Ascending aorta (tissue), 2 donors: ENCODE results near the gene TRIM2. TPM values are rescaled to one million over a fixed set of nuclear protein-coding genes. Genes with fewer than 3 reads are reported as not detected.
A peak's percentile ranks its signal among the peaks of the same experiment; 100 is the strongest.

Experiments
- DNase-seq, 2 donors: peaks; one replicate each; pipeline ENCODE4 v3.0.0-alpha.2; 2019; ENCODE audit warnings: low spot score in 2 of 2
- H3K27ac ChIP-seq, 2 donors: fragments of 200-600 bp; sonication (generic); one replicate each; pipeline ENCODE4 v1.5.1; 2016 to 2017; ENCODE audit warnings: mild to moderate bottlenecking in 1 of 2
- H3K27me3 ChIP-seq: fragments of 200-600 bp; sonication (generic); one replicate; pipeline ENCODE4 v1.5.1; 2017
- H3K36me3 ChIP-seq, 2 donors: fragments of 200-600 bp; sonication (generic); one replicate each; pipeline ENCODE4 v1.5.1; 2016
- H3K4me1 ChIP-seq, 2 donors: fragments of 200-600 bp; sonication (generic); one replicate each; pipeline ENCODE4 v1.5.1; 2016 to 2017; ENCODE audit warnings: mild to moderate bottlenecking in 1 of 2
- H3K4me3 ChIP-seq, 2 donors: fragments of 200-600 bp; sonication (generic); one replicate each; pipeline ENCODE4 v1.5.1; 2016 to 2017; ENCODE audit warnings: mild to moderate bottlenecking in 1 of 2
- H3K9me3 ChIP-seq, 2 donors: fragments of 200-600 bp; sonication (generic); one replicate each; pipeline ENCODE4 v1.5.1; 2016
- CTCF ChIP-seq, 3 experiments: fragments of 200-600 bp in 2 of 3; fragments of 450-650 bp in 1 of 3; sonication (generic) in 2 of 3; IDR thresholded peaks; one replicate each; pipeline ENCODE4 v1.5.1; 2016 to 2019; ENCODE audit warnings: antibody characterized with exemption in 3 of 3, mild to moderate bottlenecking in 1 of 3, moderate library complexity in 1 of 3
- intact Hi-C: fragments of 100-400 bp; cut with DNase I; formaldehyde crosslinking; loops from one replicate; pipeline ENCODE4 v1.15.1; 2023
- total RNA-seq: library from RNA; depleted of rRNA; stranded (reverse); fragments of >200 nt; gene quantifications from one replicate; pipeline ENCODE4 v1.1.0, GENCODE V29; 2016

Gene TRIM2
- total RNA-seq, 1 donor from 2014 or later: 33.3 TPM

- Histone ChIP-seq H3K36me3 (peaks cover 0 to 6% of the 10 kb centered on the region in 2 donors), H3K27me3 (no peaks in the 10 kb centered on the region), H3K27ac (no peak overlapping the region), H3K9me3 (no peaks in the 10 kb centered on the region), H3K4me1 (no peaks in the 10 kb centered on the region), H3K4me3 (no peak overlapping the region)
- no peak for TF ChIP-seq CTCF (IDR thresholded peaks at IDR 0.05)
- no peak for DNase-seq
- intact Hi-C loops: loop anchor here (5.0 kb wide), 1 partner anchor 93 kb away; no protein-coding TSS in a partner anchor
These were observed 110.7 kb downstream of the TRIM2 start for GRCh38 chr4:153314915-153315314.

- H3K4me3 ChIP-seq: no peak overlapping the region
- intact Hi-C loops: loop anchor here (1.0 to 5.0 kb wide), 3 partner anchors 97 to 176 kb away; no protein-coding TSS in a partner anchor
- H3K36me3 ChIP-seq: peaks cover 0 to 14% of the 10 kb centered on the region in 2 donors
- TF ChIP-seq CTCF (IDR thresholded peaks at IDR 0.05): peak; percentile 52 to 63 (median 60)
- no peaks in the 10 kb centered on the region for H3K27me3 ChIP-seq
- no peak overlapping the region for H3K27ac ChIP-seq
- DNase-seq: no peak
- no peaks in the 10 kb centered on the region for H3K9me3 ChIP-seq
- no peaks in the 10 kb centered on the region for H3K4me1 ChIP-seq
These were observed 114.6 kb downstream of the TRIM2 start for GRCh38 chr4:153318696-153319320.

GRCh38 chr4:153322791-153323190 is 118.5 kb downstream of the TRIM2 start:
- Histone ChIP-seq H3K27ac (no peak overlapping the region), H3K4me3 (no peak overlapping the region), H3K27me3 (no peaks in the 10 kb centered on the region), H3K4me1 (peaks cover 0 to 5% of the 10 kb centered on the region in 2 donors), H3K36me3 (peaks cover 0 to 8% of the 10 kb centered on the region in 2 donors), H3K9me3 (no peaks in the 10 kb centered on the region)
- no peak for DNase-seq
- no peak for TF ChIP-seq CTCF (IDR thresholded peaks at IDR 0.05)
- intact Hi-C loops: no loop called here

- DNase-seq: no peak
- intact Hi-C loops: no loop called here
- peaks cover 0 to 5% of the 10 kb centered on the region in 2 donors for H3K4me1 ChIP-seq
- TF ChIP-seq CTCF (IDR thresholded peaks at IDR 0.05): no peak
- no peak overlapping the region for H3K27ac ChIP-seq
- H3K36me3 ChIP-seq: peaks cover 0 to 8% of the 10 kb centered on the region in 2 donors
- no peaks in the 10 kb centered on the region for H3K27me3 ChIP-seq
- no peak overlapping the region for H3K4me3 ChIP-seq
- H3K9me3 ChIP-seq: no peaks in the 10 kb centered on the region
These were observed 119.8 kb downstream of the TRIM2 start for GRCh38 chr4:153324046-153324445.

GRCh38 chr4:153325558-153325957 is 121.3 kb downstream of the TRIM2 start:
- intact Hi-C loops: no loop called here
- peaks cover 0 to 5% of the 10 kb centered on the region in 2 donors for H3K4me1 ChIP-seq
- no peak for DNase-seq
- no peak for TF ChIP-seq CTCF (IDR thresholded peaks at IDR 0.05)
- H3K9me3 ChIP-seq: no peaks in the 10 kb centered on the region
- H3K36me3 ChIP-seq: peaks cover 0 to 8% of the 10 kb centered on the region in 2 donors
- no peaks in the 10 kb centered on the region for H3K27me3 ChIP-seq
- H3K27ac ChIP-seq: no peak overlapping the region
- H3K4me3 ChIP-seq: no peak overlapping the region
